ENCODE data around the gene SESN3.
"Not testable (repeated sequence)": the region's sequence is repeated elsewhere in the genome, so short reads cannot be mapped to it uniquely, and the experiment has no call there.

The SESN3 gene

DNA sequence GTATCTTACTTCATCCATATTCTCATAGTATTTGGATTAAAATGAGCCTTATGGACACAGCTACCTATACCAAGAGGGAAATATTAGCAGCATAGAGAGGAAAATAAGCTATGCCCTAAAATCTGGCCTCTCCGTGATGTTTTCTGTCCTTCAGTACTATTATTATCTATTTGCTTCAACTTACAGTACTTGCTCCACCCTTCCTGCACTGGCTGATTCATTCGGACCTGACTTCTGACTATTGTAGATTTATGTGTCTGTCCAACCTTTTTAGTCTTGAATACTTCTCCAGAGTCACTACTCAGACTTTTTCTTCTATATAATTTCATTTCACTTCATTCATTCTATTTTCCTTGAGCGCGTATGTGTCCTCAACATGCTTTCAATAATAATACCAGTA is 45.1 kb upstream of the SESN3 start:
- H3K9me3 ChIP-seq (ENCODE audit: control insufficient read depth, insufficient read depth, low read length), result no peaks in the 10 kb centered on the region
- H3K4me3 ChIP-seq (ENCODE audit: low read length), result no peak overlapping the region
- no peaks in the 10 kb centered on the region for H3K79me2 ChIP-seq (ENCODE audit: control insufficient read depth, low read length)
- no peaks in the 10 kb centered on the region for H3K9me2 ChIP-seq (replicated peaks; ENCODE audit: control insufficient read depth, low read length)
- no peak overlapping the region for H3K27ac ChIP-seq (ENCODE audit: low read depth, low read length)
- peaks cover 17% of the 10 kb centered on the region for H3K4me1 ChIP-seq (ENCODE audit: control insufficient read depth, low read length)
- TF ChIP-seq EZH2phosphoT487 (IDR thresholded peaks at IDR 0.05; ENCODE audit: borderline replicate concordance, low read length), result no peak
- TF ChIP-seq, protein P1, sequence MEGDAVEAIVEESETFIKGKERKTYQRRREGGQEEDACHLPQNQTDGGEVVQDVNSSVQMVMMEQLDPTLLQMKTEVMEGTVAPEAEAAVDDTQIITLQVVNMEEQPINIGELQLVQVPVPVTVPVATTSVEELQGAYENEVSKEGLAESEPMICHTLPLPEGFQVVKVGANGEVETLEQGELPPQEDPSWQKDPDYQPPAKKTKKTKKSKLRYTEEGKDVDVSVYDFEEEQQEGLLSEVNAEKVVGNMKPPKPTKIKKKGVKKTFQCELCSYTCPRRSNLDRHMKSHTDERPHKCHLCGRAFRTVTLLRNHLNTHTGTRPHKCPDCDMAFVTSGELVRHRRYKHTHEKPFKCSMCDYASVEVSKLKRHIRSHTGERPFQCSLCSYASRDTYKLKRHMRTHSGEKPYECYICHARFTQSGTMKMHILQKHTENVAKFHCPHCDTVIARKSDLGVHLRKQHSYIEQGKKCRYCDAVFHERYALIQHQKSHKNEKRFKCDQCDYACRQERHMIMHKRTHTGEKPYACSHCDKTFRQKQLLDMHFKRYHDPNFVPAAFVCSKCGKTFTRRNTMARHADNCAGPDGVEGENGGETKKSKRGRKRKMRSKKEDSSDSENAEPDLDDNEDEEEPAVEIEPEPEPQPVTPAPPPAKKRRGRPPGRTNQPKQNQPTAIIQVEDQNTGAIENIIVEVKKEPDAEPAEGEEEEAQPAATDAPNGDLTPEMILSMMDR (IDR thresholded peaks at IDR 0.05; ENCODE audit: low read depth, low read length, poor library complexity, severe bottlenecking), result no peak
- H3K36me3 ChIP-seq (ENCODE audit: control insufficient read depth, low read length), result no peaks in the 10 kb centered on the region
- no peaks in the 10 kb centered on the region for H4K20me1 ChIP-seq (ENCODE audit: control insufficient read depth, insufficient read depth, low read depth, low read length)
- no peaks in the 10 kb centered on the region for H3K27me3 ChIP-seq (ENCODE audit: control insufficient read depth, low read length)
- H3F3A ChIP-seq (ENCODE audit: control insufficient read depth, insufficient read depth), result no peaks in the 10 kb centered on the region
- H3K4me2 ChIP-seq (ENCODE audit: low read length), result no peak overlapping the region

DNA sequence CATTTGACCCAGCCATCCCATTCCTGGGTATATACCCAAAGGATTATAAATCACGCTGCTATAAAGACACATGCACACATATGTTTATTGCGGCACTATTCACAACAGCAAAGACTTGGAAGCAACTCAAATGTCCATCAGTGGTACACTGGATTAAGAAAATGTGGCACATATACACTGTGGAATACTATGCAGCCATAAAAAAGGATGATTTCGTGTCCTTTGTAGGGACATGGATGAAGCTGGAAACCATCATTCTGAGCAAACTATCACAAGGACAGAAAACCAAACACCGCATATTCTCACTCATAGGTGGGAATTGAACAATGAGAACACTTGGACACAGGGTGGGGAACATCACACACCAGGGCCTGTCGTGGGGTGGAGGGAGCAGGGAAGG is 42.6 kb upstream of the SESN3 start:
- not testable (repeated sequence) for H3K9me3 ChIP-seq (ENCODE audit: control insufficient read depth, insufficient read depth, low read length); H3K9me2 ChIP-seq (replicated peaks; ENCODE audit: control insufficient read depth, low read length); H3K36me3 ChIP-seq (ENCODE audit: control insufficient read depth, low read length); H3K27me3 ChIP-seq (ENCODE audit: control insufficient read depth, low read length); H3K27ac ChIP-seq (ENCODE audit: low read depth, low read length); H3F3A ChIP-seq (ENCODE audit: control insufficient read depth, insufficient read depth); H3K4me2 ChIP-seq (ENCODE audit: low read length); H4K20me1 ChIP-seq (ENCODE audit: control insufficient read depth, insufficient read depth, low read depth, low read length); H3K4me1 ChIP-seq (ENCODE audit: control insufficient read depth, low read length); H3K4me3 ChIP-seq (ENCODE audit: low read length); H3K79me2 ChIP-seq (ENCODE audit: control insufficient read depth, low read length)

DNA sequence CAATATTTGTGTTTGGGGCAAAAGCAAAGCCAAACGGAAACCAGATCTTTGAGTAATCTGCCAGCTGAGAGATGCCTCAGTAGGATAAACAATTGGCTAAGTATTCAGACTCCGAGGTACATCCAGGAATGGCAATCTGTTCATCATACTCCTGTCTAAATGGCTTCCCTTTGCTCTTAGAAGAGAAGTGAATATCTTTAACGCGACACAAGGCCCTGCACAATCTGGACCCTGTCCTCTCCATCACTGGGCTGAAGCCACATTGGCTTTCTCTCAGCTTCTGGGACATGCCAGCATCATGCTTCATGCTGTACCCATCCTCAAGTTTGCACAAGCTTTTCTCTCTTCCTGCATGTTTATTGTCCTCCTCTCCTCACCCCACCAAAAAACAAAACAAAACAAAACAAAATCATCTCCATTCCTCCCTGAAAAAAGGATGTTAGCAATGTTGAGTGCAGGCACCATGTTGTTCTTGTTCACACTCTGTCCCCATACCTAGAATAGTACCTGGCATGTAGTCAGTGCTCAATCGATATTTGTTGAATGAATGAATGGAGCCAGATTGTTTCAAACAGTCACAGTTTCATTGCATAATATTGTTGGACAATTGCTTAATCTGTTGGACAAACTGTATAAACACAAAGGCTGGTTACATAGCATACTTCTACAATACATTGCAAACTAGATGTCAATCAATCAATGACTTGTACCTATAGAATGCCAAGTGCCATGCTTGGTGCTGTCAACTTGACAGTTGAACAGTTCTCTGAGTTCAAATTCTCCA is 38.2 kb upstream of the SESN3 start:
- TF ChIP-seq EZH2phosphoT487 (IDR thresholded peaks at IDR 0.05; ENCODE audit: borderline replicate concordance, low read length), result no peak
- TF ChIP-seq, protein P1 (IDR thresholded peaks at IDR 0.05; ENCODE audit: low read depth, low read length, poor library complexity, severe bottlenecking), result no peak
- no peaks in the 10 kb centered on the region for H4K20me1 ChIP-seq (ENCODE audit: control insufficient read depth, insufficient read depth, low read depth, low read length)
- no peak overlapping the region for H3K27ac ChIP-seq (ENCODE audit: low read depth, low read length)
- H3K4me2 ChIP-seq (ENCODE audit: low read length), result no peak overlapping the region
- H3K9me3 ChIP-seq (ENCODE audit: control insufficient read depth, insufficient read depth, low read length), result no peaks in the 10 kb centered on the region
- H3K4me3 ChIP-seq (ENCODE audit: low read length), result no peak overlapping the region
- H3K9me2 ChIP-seq (replicated peaks; ENCODE audit: control insufficient read depth, low read length), result no peaks in the 10 kb centered on the region
- H3K79me2 ChIP-seq (ENCODE audit: control insufficient read depth, low read length), result no peaks in the 10 kb centered on the region
- no peaks in the 10 kb centered on the region for H3F3A ChIP-seq (ENCODE audit: control insufficient read depth, insufficient read depth)
- H3K36me3 ChIP-seq (ENCODE audit: control insufficient read depth, low read length), result no peaks in the 10 kb centered on the region
- H3K27me3 ChIP-seq (ENCODE audit: control insufficient read depth, low read length), result no peaks in the 10 kb centered on the region
- H3K4me1 ChIP-seq (ENCODE audit: control insufficient read depth, low read length), result peaks cover 16% of the 10 kb centered on the region

DNA sequence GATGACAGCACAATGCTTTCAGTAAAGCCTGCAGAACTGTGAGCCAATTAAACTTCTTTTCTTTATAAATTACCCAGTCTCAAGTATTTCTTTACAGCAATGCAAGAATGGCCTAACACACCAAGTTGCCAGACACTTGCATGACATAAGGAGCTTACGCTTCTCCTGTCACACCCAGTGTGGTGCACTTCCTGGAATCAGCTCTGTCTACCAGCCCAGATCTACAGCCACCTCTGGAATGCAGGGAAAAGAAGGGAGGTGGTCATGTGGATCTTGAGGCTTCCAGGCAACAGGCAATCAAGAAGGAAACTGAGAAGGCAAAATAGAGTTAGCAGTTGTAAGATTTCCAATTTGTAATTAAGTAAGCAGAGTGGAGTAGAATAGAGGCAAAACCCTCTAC is 37.4 kb upstream of the SESN3 start:
- Histone ChIP-seq H3K9me2 (replicated peaks; ENCODE audit: control insufficient read depth, low read length) (no peaks in the 10 kb centered on the region), H3F3A (ENCODE audit: control insufficient read depth, insufficient read depth) (no peaks in the 10 kb centered on the region), H3K27me3 (ENCODE audit: control insufficient read depth, low read length) (no peaks in the 10 kb centered on the region), H4K20me1 (ENCODE audit: control insufficient read depth, insufficient read depth, low read depth, low read length) (no peaks in the 10 kb centered on the region), H3K36me3 (ENCODE audit: control insufficient read depth, low read length) (no peaks in the 10 kb centered on the region), H3K79me2 (ENCODE audit: control insufficient read depth, low read length) (no peaks in the 10 kb centered on the region), H3K27ac (ENCODE audit: low read depth, low read length) (no peak overlapping the region), H3K4me3 (ENCODE audit: low read length) (no peak overlapping the region), H3K9me3 (ENCODE audit: control insufficient read depth, insufficient read depth, low read length) (no peaks in the 10 kb centered on the region), H3K4me1 (ENCODE audit: control insufficient read depth, low read length) (peaks cover 16% of the 10 kb centered on the region), H3K4me2 (ENCODE audit: low read length) (no peak overlapping the region)
- no peak for TF ChIP-seq EZH2phosphoT487 (IDR thresholded peaks at IDR 0.05; ENCODE audit: borderline replicate concordance, low read length)

Measured in DOHH2 (cell line).